Mucosa of rectum (tissue), 2 donors: ENCODE data around the gene TPM2.

Experiments
- H3K27ac ChIP-seq, 2 donors: one replicate each; pipeline ENCODE4 v1.7.0; 2013; ENCODE audit warnings: inconsistent platforms in 2 of 2, low read depth in 2 of 2, low read length in 2 of 2
- H3K27me3 ChIP-seq, 2 donors: one replicate each; pipeline ENCODE4 v1.7.0; 2013; ENCODE audit warnings: low read length in 2 of 2; ENCODE audit not compliant: control insufficient read depth in 2 of 2, insufficient read depth in 2 of 2
- H3K36me3 ChIP-seq, 2 donors: one replicate each; pipeline ENCODE4 v1.7.0; 2013; ENCODE audit warnings: low read length in 2 of 2; ENCODE audit not compliant: control insufficient read depth in 2 of 2, insufficient read depth in 2 of 2
- H3K4me1 ChIP-seq, 2 donors: one replicate each; pipeline ENCODE4 v1.7.0; 2013; ENCODE audit warnings: low read length in 2 of 2, mild to moderate bottlenecking in 1 of 2; ENCODE audit not compliant: control insufficient read depth in 2 of 2, insufficient read depth in 2 of 2
- H3K4me3 ChIP-seq, 2 donors: one replicate each; pipeline ENCODE4 v1.7.0; 2013; ENCODE audit warnings: low read length in 2 of 2
- H3K9ac ChIP-seq, 2 donors: one replicate each; pipeline ENCODE4 v1.7.0; 2013; ENCODE audit warnings: low read length in 2 of 2, low read depth in 1 of 2, mild to moderate bottlenecking in 1 of 2
- H3K9me3 ChIP-seq, 2 donors: one replicate each; pipeline ENCODE4 v1.7.0; 2013; ENCODE audit warnings: low read length in 2 of 2; ENCODE audit not compliant: control insufficient read depth in 2 of 2
- donor health status: healthy.
- donor health status: Normal muscosa, but diverticular disease.

Gene TPM2

GRCh38 chr9:35730486-35730854 lies 40.7 kb upstream of the TPM2 start:
- H3K4me1 ChIP-seq, result peaks cover 56 to 74% of the 10 kb centered on the region in 2 donors

GRCh38 chr9:35729700-35730485 lies 40.2 kb upstream of the TPM2 start:
- H3K27me3 ChIP-seq, result no peaks in the 10 kb centered on the region
- H3K4me3 ChIP-seq, result peak overlapping the region; percentile 4 to 94
- H3K9ac ChIP-seq, result peak overlapping the region; percentile 4 to 35
- H3K27ac ChIP-seq, result peak overlapping the region; percentile 98
- H3K36me3 ChIP-seq, result peaks cover 8 to 12% of the 10 kb centered on the region in 2 donors
- peaks cover 56 to 70% of the 10 kb centered on the region in 2 donors for H3K4me1 ChIP-seq
- H3K9me3 ChIP-seq, result no peaks in the 10 kb centered on the region

More at GRCh38 chr9:35730486-35730854, 40.7 kb upstream of the TPM2 start:
- H3K36me3 ChIP-seq, result peaks cover 8 to 12% of the 10 kb centered on the region in 2 donors
- peak overlapping the region; percentile 48 to 88 for H3K9ac ChIP-seq
- H3K27me3 ChIP-seq, result no peaks in the 10 kb centered on the region
- H3K27ac ChIP-seq, result peak overlapping the region; percentile 98
- peak overlapping the region; percentile 89 to 94 for H3K4me3 ChIP-seq
- no peaks in the 10 kb centered on the region for H3K9me3 ChIP-seq

GRCh38 chr9:35729101-35729500 lies 39.4 kb upstream of the TPM2 start:
- no peaks in the 10 kb centered on the region for H3K27me3 ChIP-seq
- H3K9ac ChIP-seq, result peak overlapping the region in 1 of 2 donors; percentile 4
- no peaks in the 10 kb centered on the region for H3K9me3 ChIP-seq
- peak overlapping the region in 1 of 2 donors; percentile 94 for H3K4me3 ChIP-seq
- H3K4me1 ChIP-seq, result peaks cover 55 to 65% of the 10 kb centered on the region in 2 donors
- H3K36me3 ChIP-seq, result peaks cover 15% of the 10 kb centered on the region in 2 donors
- H3K27ac ChIP-seq, result peak overlapping the region; percentile 69 to 98

GRCh38 chr9:35728041-35728971 lies 38.6 kb upstream of the TPM2 start:
- Histone ChIP-seq H3K9me3 (no peaks in the 10 kb centered on the region), H3K9ac (peak overlapping the region; percentile 41 to 61), H3K4me1 (peaks cover 47 to 57% of the 10 kb centered on the region in 2 donors)

GRCh38 chr9:35727676-35728040 lies 37.9 kb upstream of the TPM2 start:
- no peaks in the 10 kb centered on the region for H3K27me3 ChIP-seq
- peaks cover 41 to 51% of the 10 kb centered on the region in 2 donors for H3K4me1 ChIP-seq
- peak overlapping the region; percentile 14 to 94 for H3K4me3 ChIP-seq
- peak overlapping the region; percentile 58 to 83 for H3K27ac ChIP-seq
- no peaks in the 10 kb centered on the region for H3K9me3 ChIP-seq
- peak overlapping the region; percentile 41 to 61 for H3K9ac ChIP-seq
- peaks cover 26 to 30% of the 10 kb centered on the region in 2 donors for H3K36me3 ChIP-seq

More at GRCh38 chr9:35728041-35728971, 38.6 kb upstream of the TPM2 start:
- Histone ChIP-seq H3K36me3 (peaks cover 23% of the 10 kb centered on the region in 2 donors), H3K27ac (peak overlapping the region; percentile 58 to 83), H3K27me3 (no peaks in the 10 kb centered on the region), H3K4me3 (peak overlapping the region; percentile 26 to 94)

GRCh38 chr9:35726931-35727330 lies 37.2 kb upstream of the TPM2 start:
- peaks cover 34 to 37% of the 10 kb centered on the region in 2 donors for H3K36me3 ChIP-seq
- H3K9ac ChIP-seq, result peak overlapping the region in 1 of 2 donors; percentile 27
- H3K27ac ChIP-seq, result peak overlapping the region; percentile 58 to 83
- peak overlapping the region in 1 of 2 donors; percentile 94 for H3K4me3 ChIP-seq
- H3K9me3 ChIP-seq, result no peaks in the 10 kb centered on the region
- H3K27me3 ChIP-seq, result no peaks in the 10 kb centered on the region
- peaks cover 40 to 51% of the 10 kb centered on the region in 2 donors for H3K4me1 ChIP-seq

GRCh38 chr9:35725362-35725761 lies 35.6 kb upstream of the TPM2 start:
- no peaks in the 10 kb centered on the region for H3K27me3 ChIP-seq
- peaks cover 48 to 53% of the 10 kb centered on the region in 2 donors for H3K36me3 ChIP-seq

GRCh38 chr9:35723908-35724307 lies 34.2 kb upstream of the TPM2 start:
- Histone ChIP-seq H3K27me3 (no peaks in the 10 kb centered on the region), H3K9me3 (no peaks in the 10 kb centered on the region), H3K27ac (no peak overlapping the region), H3K9ac (no peak overlapping the region), H3K4me1 (peaks cover 19 to 27% of the 10 kb centered on the region in 2 donors), H3K4me3 (no peak overlapping the region), H3K36me3 (peaks cover 63 to 67% of the 10 kb centered on the region in 2 donors)

More at GRCh38 chr9:35725362-35725761, 35.6 kb upstream of the TPM2 start:
- Histone ChIP-seq H3K9me3 (no peaks in the 10 kb centered on the region), H3K27ac (no peak overlapping the region), H3K4me3 (no peak overlapping the region), H3K9ac (no peak overlapping the region), H3K4me1 (peaks cover 33 to 41% of the 10 kb centered on the region in 2 donors)

GRCh38 chr9:35723426-35723825 lies 33.7 kb upstream of the TPM2 start:
- H3K9ac ChIP-seq, result no peak overlapping the region
- H3K27me3 ChIP-seq, result no peaks in the 10 kb centered on the region
- peaks cover 68 to 72% of the 10 kb centered on the region in 2 donors for H3K36me3 ChIP-seq
- no peaks in the 10 kb centered on the region for H3K9me3 ChIP-seq
- no peak overlapping the region for H3K4me3 ChIP-seq
- H3K4me1 ChIP-seq, result peaks cover 16 to 22% of the 10 kb centered on the region in 2 donors
- H3K27ac ChIP-seq, result no peak overlapping the region
